Measurements from ENCODE around the gene GALNT5.
A peak's percentile ranks its signal among the peaks of the same experiment; 100 is the strongest.
"Not testable (repeated sequence)": the region's sequence is repeated elsewhere in the genome, so short reads cannot be mapped to it uniquely, and the experiment has no call there.

The GALNT5 gene

GRCh38 chr2:157333304-157334047 is 76.0 kb downstream of the GALNT5 start:
- no peak for DNase-seq

DNA sequence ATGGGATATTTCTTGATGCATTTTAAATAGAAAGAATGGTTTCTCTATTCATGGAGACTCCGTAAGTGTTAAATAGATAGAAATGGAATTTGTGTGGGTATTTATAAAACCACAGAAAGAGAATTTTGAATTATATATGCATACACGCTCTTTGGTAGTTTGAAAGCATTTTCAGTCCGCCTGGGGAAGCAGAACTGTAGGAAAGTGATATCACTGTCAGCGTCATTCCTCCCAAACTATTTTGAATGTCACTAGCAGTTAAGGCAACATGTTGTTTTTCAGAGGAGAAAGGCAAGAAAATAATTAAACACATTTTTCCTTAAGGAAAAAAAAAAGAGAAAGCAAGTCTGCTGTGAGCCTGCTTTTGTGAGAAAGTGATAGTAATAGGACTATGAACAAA is 76.8 kb downstream of the GALNT5 start:
- DNase-seq, result no peak

GRCh38 chr2:157334797-157335196 is 77.3 kb downstream of the GALNT5 start:
- DNase-seq, result no peak

DNA sequence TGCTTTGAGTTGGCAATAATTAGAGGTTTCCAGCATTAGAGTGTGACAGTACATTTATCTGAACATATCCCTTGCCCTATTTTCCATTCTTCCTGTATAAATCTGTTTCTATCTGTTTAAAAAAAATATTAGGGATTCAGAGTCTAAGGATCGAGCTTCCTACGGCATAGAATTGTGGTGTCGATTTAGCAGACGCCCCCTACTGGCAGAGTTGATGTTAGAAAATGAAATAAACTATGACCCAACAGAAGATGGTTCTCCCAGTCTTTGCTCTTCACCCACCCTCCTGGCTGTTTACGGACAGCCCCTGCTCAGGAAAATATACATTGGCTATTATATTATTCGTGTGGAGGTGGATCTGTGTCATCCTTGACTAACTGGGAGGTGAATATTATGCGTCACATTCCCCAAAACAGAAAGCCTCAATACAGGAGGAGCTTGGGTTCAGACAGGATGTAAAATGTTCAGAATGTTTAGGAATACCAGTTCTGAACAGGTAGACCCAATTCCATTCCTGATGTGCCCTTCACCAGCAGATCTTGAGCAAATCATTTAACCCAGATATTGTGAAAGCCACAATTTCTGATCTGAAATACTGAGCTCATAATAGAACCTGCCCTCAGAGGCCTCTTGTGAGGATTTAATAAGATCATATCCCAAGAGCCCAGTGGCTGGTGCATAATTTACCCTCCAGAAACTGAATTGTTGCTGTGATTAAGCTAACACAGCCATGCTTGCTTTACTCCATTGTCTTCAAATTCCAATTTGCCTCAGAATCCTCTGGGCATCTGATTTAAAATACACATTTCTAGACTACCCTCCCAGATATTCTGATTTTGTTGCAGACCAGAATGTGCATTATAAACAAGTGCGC is 78.9 kb downstream of the GALNT5 start:
- peak in 1 of 2 experiments; percentile 40 for DNase-seq

- DNase-seq, result no peak
These were observed 80.5 kb downstream of the GALNT5 start for GRCh38 chr2:157337978-157338377.

DNA sequence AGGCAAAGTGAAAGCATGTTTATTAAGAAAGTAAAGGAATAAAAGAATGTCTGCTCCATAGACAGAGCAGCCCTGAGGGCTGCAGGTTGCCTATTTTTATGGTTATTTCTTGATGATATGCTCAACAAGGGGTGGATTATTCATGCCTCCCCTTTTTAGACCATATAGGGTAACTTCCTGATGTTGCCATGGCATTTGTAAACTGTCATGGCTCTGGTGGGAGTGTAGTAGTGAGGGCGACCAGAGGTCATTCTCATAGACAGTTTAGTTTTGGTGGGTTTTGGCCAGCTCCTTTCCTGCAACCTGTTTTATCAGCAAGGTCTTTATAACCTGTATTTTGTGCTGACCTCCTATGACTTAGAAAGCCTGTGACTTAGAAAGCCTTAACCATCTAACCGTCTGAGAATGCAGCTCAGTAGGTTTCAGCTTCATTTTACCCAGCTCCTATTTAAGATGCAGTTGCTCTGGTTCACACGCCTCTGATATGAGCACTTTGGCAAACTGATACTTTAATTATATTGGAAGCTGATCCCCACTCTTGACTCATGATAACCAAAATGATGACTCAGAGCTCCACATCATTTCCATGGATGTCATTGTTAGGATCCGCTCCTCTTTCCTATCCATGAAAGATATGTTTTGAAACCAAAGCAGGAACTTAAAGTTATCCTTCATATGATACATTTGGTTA is 82.6 kb downstream of the GALNT5 start:
- DNase-seq, result no peak

GRCh38 chr2:157341381-157341780 is 83.9 kb downstream of the GALNT5 start:
- DNase-seq, result not testable (repeated sequence)

DNA sequence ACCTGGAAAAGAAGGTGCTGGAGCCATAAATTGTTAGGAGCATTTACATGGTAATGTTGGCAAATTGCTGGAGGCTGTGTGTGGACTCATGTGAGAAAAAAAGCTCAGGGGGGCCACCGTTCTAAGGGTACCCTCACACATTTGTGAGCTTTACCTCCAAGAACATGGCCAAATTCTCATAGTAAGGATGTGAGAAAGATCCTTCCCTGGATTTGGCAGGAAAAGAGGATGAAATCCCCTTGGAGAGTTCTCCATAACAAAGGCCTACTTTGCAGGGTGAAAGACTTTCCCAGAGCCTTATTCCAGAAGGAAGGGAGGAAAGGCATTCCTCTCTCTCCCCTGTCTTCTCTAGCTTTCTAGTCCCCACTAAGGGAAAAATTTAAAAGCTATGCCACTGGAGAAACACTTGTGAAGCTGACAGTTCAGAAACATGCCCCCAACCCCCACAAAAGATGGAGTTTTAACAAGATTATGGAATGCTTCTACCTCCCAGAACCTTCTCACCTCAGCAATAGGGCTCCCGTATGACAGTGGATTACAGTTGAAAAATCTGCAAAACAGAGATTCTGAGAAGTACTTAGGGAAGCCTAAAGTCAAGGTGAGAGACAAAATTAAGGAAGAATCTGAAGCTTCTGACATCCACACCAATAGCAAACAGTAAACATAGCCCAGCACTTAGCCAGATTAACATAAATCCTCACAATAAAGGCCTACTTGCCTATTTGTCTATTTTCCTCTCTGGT is 88.3 kb downstream of the GALNT5 start:
- DNase-seq, result no peak

DNA sequence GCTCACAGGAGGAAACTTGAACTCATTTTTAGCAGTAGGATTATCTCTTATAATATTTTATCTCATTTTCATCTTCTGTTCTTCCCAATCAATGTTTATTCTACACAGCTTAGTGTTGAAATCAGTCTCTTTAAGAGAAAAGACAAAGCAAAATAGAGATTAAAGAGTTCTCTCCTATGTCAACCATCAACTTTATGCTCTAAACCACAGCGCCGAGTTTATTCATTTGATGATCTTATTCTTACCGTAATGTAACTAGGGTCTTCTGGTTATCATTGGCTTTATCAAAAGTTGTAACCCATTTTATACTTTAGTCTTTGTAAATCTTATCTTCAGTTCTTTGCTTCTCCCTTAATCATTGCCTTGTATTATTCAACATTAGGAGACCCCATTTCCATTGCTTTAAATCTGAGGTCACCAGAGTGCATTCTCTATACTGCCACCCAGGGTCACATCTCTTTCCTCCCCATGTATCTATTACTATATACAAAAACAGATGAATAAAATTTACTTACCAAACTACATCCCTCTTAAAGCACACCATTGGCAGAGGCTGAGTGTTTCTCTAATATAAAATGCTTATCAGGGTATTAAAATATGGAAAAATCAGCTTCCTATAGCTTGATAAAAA is 90.9 kb downstream of the GALNT5 start:
- no peak for DNase-seq

DNA sequence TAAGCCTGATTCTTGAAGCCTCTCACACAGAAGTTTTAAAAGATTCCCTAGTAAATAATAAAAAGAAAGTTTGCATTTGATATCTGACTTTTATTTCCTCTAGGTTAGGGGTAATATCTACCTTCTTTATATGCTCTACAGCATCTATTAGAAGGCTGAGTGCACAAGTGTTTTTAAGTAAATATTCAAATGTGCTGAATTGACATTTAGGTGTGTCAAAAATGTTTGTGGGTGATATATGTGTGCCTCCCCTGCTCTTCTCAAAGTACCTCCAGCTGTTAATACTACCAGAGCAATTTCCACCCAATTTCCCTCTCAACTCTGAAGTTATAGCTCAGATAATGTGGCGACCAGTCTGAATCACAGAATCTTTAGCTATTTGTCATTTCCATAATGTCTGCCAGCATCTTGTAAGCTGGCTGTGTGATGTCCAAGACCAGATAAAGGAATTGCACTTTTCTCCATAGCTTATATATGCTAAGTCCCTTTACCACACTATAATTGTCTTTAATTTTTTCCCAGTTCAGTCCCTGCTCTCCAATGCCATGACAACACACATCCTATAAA is 92.5 kb downstream of the GALNT5 start:
- no peak for DNase-seq

DNA sequence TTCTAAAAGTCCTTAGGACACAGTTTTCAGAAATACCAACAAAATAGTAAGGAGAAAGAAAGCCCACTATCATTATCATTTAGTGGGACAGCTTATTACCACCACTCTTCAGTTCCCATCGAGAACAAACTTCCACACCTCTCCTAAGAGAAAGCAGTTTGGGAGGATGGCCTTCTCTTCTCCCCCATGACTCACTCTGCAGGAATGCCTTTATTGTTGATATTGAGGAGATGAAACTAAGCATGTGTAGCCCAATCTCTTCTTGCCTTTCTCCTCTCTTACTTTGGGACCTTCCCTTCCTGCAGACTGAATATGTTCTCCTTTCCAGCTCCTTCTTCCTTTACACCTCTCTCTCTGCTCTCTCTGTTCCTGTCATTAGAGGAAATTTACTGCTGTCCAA is 98.1 kb downstream of the GALNT5 start:
- DNase-seq, result no peak

DNA sequence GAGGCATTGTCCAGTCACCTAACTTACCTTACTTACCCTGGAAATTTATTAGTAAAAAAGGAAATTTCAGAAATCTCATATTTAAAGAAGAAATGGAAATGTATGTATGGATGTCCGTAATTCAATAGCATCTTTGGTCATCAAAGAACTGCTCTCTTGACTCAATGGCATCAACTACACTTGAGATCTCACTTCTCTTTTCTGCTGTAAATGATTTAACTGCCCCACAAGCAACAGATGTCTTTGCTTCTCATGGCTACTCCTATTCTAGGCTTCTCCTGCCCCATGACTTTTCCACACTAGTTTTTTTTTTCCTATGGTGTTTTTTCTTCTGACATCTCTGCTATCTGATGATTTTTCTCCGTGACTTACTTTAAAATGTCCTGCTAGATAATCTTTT is 102.1 kb downstream of the GALNT5 start:
- DNase-seq, result no peak

- no peak for DNase-seq
These were observed 104.0 kb downstream of the GALNT5 start for GRCh38 chr2:157361526-157361925.

DNA sequence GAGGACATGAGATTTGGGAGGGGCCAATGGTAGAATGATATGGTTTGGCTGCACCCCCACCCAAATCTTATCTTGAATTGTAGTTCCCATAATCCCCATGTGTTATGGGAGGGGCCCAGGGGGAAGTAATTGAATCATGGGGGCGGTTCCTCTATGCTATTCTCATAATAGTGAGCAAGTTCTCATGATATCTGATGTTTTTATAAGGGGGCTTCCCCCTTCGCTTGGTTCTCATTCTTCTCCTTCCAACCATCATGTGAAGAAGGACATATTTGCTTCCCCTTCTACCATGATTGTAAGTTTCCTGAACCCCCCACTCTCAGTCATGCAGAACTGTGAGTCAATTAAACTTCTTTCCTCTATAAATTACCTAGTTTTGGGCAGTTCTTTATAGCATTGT is 105.1 kb downstream of the GALNT5 start:
- no peak for DNase-seq

DNA sequence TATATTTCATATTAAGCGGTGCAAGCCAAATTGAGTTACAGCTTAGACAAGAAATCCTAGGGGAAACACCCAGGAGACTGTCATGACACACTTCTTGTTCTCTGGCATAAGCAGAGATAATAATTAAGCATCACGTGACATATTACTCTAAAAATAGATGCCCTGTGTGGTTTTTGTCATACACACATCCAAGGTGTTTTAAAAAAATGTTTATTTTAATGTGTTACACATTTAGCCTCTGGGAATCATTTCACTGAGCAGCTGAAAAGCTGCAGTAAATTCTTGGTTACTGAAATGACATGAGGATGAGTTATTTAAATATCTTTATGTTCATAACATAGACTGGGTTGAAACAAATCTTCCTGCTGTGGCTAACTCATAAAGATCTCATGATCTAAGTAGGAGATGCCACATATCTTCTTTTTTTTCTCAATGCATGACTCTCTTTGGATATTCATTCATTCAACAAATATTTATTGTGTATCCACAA is 106.2 kb downstream of the GALNT5 start:
- DNase-seq, result no peak

Measured in SHP77 (cell line).